Transverse colon (tissue), 4 donors: ENCODE results near the gene OGFR.

Source experiments
- CTCF ChIP-seq, 5 experiments: fragments of 200-600 bp in 3 of 5; fragments of 450-650 bp in 2 of 5; sonication (generic) in 3 of 5; IDR thresholded peaks; 1 replicate in 2 of 5; 2 replicates in 3 of 5; pipeline ENCODE4 v1.5.1; 2016 to 2017; ENCODE audit warnings: antibody characterized with exemption in 5 of 5, inconsistent platforms in 3 of 5, mild to moderate bottlenecking in 2 of 5, moderate library complexity in 1 of 5
- POLR2A ChIP-seq: fragments of 450-650 bp; IDR thresholded peaks from one replicate; pipeline ENCODE4 v1.6.1; 2016; ENCODE audit warnings: antibody characterized with exemption, mild to moderate bottlenecking, moderate library complexity
- POLR2AphosphoS5 ChIP-seq, 3 donors: sonication (generic); formaldehyde crosslinking; IDR thresholded peaks; one replicate each; pipeline ENCODE4 v1.6.1; 2016; ENCODE audit warnings: antibody characterized with exemption in 3 of 3

DNA sequence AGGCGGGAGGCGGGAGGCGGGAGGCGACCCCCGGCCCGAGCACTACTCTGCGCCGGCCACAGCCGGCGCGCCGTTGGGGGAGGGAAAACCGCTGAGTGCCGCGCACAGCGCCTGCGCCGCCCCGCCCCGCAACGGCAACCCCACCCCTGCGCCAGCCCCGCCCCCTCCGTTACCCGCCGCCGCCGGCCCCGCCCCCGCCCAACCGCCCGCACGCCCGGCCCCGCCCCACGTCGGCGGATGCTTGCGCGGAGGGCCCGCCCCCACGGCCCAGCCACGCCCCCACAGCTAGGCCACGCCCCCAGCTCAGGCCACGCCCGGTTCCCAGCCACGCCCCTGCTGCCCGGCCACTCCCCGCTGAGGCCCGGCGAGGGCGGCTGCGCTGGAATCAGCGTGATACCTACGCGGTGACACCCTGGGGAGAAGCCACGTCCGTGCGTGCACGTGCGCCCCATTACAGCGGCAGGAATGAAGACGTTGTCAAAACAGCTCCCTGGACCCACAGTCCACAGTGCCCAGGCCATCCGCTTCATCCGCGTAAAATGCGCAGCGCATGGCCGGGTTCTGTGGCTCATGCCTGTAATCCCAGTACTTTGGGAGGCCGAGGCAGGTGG, 57.2 kb downstream of the OGFR start, which contains the start of gene TCFL5:
- peak in 2 of 3 donors; percentile 34 to 61 for TF ChIP-seq POLR2AphosphoS5 (IDR thresholded peaks at IDR 0.05)
- no peak for TF ChIP-seq CTCF (IDR thresholded peaks at IDR 0.05)
- TF ChIP-seq POLR2A = no peak
